Activated T-cell treated with anti-CD3 and anti-CD28 coated beads, Interleukin-2, amount 50 U/mL, for 72 hours (primary cell): ENCODE results near the gene CXCL5. TPM values are rescaled to one million over a fixed set of nuclear protein-coding genes. Genes with fewer than 3 reads are reported as not detected.
"Not testable (repeated sequence)": the region's sequence is repeated elsewhere in the genome, so short reads cannot be mapped to it uniquely, and the experiment has no call there.

ENCODE experiments used
- ATAC-seq, 2 donors: fragments of 150-1000 bp; cut with Tn5 transposase; replicated peaks in 1 of 2; 2 replicates each; pipeline ENCODE4 v1.10.0; 2021; ENCODE audit warnings: moderate library complexity in 2 of 2, mild to moderate bottlenecking in 1 of 2
- DNase-seq, 2 donors: peaks; one replicate each; pipeline ENCODE4 v3.0.0; 2021 to 2022; ENCODE audit warnings: mixed read lengths in 1 of 2
- H3K27ac Mint-ChIP-seq: one replicate; pipeline ENCODE4 v1.8.0; 2022; ENCODE audit warnings: mild to moderate bottlenecking, moderate library complexity, mixed read lengths
- H3K27me3 Mint-ChIP-seq: one replicate; pipeline ENCODE4 v1.8.0; 2022; ENCODE audit warnings: low read depth, mixed read lengths
- H3K36me3 Mint-ChIP-seq, 2 donors: one replicate each; pipeline ENCODE4 v1.8.0; 2022; ENCODE audit warnings: mixed read lengths in 2 of 2, mild to moderate bottlenecking in 1 of 2; ENCODE audit not compliant: insufficient read depth in 2 of 2
- H3K4me1 Mint-ChIP-seq: one replicate; pipeline ENCODE4 v1.8.0; 2022; ENCODE audit warnings: low read depth, mixed read lengths
- H3K4me3 Mint-ChIP-seq, 2 donors: one replicate each; pipeline ENCODE4 v1.8.0; 2022; ENCODE audit warnings: mild to moderate bottlenecking in 2 of 2, mixed read lengths in 2 of 2, moderate library complexity in 2 of 2
- H3K9me3 Mint-ChIP-seq, 2 donors: one replicate each; pipeline ENCODE4 v1.8.0; 2022; ENCODE audit warnings: mixed read lengths in 2 of 2
- total RNA-seq, 2 donors: library from RNA; stranded (reverse); gene quantifications; one replicate each; pipeline ENCODE4 v1.2.3, GENCODE V29; 2022

CXCL5 gene
- total RNA-seq, 2 donors from 2014 or later, result not detected

GRCh38 chr4:73979407-73979957, 19.0 kb downstream of the CXCL5 start:
- DNase-seq, result no peak
- H3K4me3 Mint-ChIP-seq, result no peak overlapping the region
- H3K27ac Mint-ChIP-seq, result no peak overlapping the region
- no peaks in the 10 kb centered on the region for H3K36me3 Mint-ChIP-seq
- H3K4me1 Mint-ChIP-seq, result no peaks in the 10 kb centered on the region
- H3K9me3 Mint-ChIP-seq, result peaks cover 3 to 8% of the 10 kb centered on the region in 2 donors
- no peak for ATAC-seq
- peaks cover 21% of the 10 kb centered on the region for H3K27me3 Mint-ChIP-seq

DNA sequence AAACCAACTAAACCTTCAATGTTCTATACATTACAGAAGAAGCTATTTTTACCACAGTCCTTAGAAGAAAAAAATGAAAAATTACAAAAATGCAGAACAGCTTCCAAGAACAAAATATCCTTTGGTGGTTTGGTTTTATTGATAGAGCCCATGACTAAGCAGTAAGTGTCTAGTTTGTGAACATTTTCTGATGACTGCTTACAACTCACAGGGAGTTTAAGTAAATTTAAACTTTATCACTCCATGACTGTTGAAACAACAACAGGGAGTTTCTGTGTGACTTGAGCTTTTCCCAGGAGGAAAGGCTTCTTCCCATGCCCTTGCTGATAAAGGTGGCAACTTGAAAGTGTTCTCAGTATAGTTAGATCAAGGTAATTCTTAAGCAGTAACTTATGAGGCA, 19.6 kb downstream of the CXCL5 start:
- DNase-seq (no peak), ATAC-seq (no peak)
- H3K9me3 Mint-ChIP-seq, result peaks cover 3 to 8% of the 10 kb centered on the region in 2 donors
- H3K27ac Mint-ChIP-seq, result no peak overlapping the region
- H3K27me3 Mint-ChIP-seq, result peaks cover 21% of the 10 kb centered on the region
- H3K36me3 Mint-ChIP-seq, result no peaks in the 10 kb centered on the region
- no peaks in the 10 kb centered on the region for H3K4me1 Mint-ChIP-seq
- no peak overlapping the region for H3K4me3 Mint-ChIP-seq

DNA sequence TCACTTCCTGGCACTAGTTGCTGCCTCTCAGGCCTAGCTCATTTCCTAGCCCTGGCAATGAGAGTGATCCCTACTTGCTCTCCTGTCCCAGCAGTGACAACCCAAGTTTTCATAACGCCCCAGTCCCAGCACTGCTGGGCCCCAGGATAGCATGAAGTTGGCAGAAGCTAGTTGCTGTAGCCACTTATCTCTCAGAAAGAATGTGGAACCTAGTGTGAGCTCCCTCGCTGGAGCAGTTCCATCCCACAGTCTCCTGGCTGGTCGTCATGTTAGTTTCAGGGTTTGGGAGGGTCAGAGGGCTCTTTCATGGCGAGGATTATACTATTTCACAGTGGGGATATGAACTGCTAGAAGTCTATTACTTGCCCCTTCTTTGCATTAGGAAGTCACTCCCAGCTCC, 21.8 kb downstream of the CXCL5 start:
- H3K27me3 Mint-ChIP-seq, result peaks cover 15% of the 10 kb centered on the region
- no peaks in the 10 kb centered on the region for H3K36me3 Mint-ChIP-seq
- H3K9me3 Mint-ChIP-seq, result peaks cover 5 to 8% of the 10 kb centered on the region in 2 donors
- H3K4me1 Mint-ChIP-seq, result no peaks in the 10 kb centered on the region
- DNase-seq (no peak), ATAC-seq (no peak)
- no peak overlapping the region for H3K4me3 Mint-ChIP-seq
- H3K27ac Mint-ChIP-seq, result no peak overlapping the region

DNA sequence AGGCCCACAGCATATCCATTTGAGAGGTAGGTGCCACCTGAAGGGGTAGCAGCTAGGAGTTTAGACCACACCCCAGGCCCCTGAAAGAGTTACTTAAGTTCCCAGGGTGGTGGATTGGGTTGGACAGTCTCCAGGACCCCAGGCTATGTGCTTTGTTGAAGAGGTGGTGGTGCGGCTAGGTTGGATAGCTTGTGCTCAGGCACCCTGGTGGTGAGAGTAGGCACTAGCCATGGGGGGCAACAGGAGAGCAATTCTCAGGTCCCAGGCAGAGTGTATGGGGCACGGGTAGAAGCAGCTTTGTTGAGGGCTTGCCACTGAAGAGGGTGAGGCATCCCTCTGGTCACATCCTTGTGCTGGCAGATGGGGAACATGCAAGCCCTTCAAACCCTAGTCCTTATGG, 22.3 kb downstream of the CXCL5 start:
- ATAC-seq (no peak), DNase-seq (no peak)
- Mint-ChIP-seq H3K27me3 (peaks cover 13% of the 10 kb centered on the region), H3K9me3 (peaks cover 7 to 8% of the 10 kb centered on the region in 2 donors), H3K36me3 (no peaks in the 10 kb centered on the region), H3K4me3 (no peak overlapping the region), H3K4me1 (no peaks in the 10 kb centered on the region), H3K27ac (no peak overlapping the region)

GRCh38 chr4:73974352-73974751, 24.1 kb downstream of the CXCL5 start:
- no peak for DNase-seq
- Mint-ChIP-seq H3K4me3 (no peak overlapping the region), H3K27ac (no peak overlapping the region), H3K9me3 (peaks cover 10 to 11% of the 10 kb centered on the region in 2 donors), H3K27me3 (no peaks in the 10 kb centered on the region), H3K36me3 (peaks cover 0 to 2% of the 10 kb centered on the region in 2 donors), H3K4me1 (no peaks in the 10 kb centered on the region)
- no peak for ATAC-seq

GRCh38 chr4:73970945-73971344, 27.5 kb downstream of the CXCL5 start:
- H3K4me1 Mint-ChIP-seq, result no peaks in the 10 kb centered on the region
- peaks cover 0 to 3% of the 10 kb centered on the region in 2 donors for H3K36me3 Mint-ChIP-seq
- no peaks in the 10 kb centered on the region for H3K27me3 Mint-ChIP-seq
- no peak overlapping the region for H3K4me3 Mint-ChIP-seq
- no peak for DNase-seq
- ATAC-seq, result no peak
- H3K27ac Mint-ChIP-seq, result no peak overlapping the region
- H3K9me3 Mint-ChIP-seq, result peaks cover 8 to 10% of the 10 kb centered on the region in 2 donors

GRCh38 chr4:73970011-73970410, 28.5 kb downstream of the CXCL5 start:
- no peaks in the 10 kb centered on the region for H3K27me3 Mint-ChIP-seq
- no peak overlapping the region for H3K27ac Mint-ChIP-seq
- DNase-seq (no peak), ATAC-seq (no peak)
- H3K4me3 Mint-ChIP-seq, result no peak overlapping the region
- no peaks in the 10 kb centered on the region for H3K4me1 Mint-ChIP-seq
- H3K36me3 Mint-ChIP-seq, result peaks cover 0 to 3% of the 10 kb centered on the region in 2 donors
- peaks cover 5 to 8% of the 10 kb centered on the region in 2 donors for H3K9me3 Mint-ChIP-seq

DNA sequence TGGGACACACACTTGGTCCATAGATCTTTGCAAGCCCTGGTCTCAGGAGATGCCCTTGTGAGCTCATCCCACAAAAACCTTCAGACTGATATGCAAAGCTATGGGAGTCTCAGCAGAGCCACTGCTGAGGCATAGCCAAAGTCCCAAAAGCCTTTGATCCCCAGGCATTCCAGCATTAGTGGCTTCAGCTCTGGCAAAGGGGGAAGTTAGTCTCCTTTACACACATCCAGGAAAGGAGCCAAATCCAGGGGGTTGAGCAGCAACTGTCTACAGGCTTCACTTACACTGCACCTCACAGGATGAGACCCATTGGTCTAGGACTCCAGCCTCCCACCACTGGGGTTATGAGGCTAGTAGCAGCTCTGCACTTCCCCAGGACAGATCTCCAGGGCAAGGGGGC, 30.6 kb downstream of the CXCL5 start:
- H3K27ac Mint-ChIP-seq, result no peak overlapping the region
- H3K36me3 Mint-ChIP-seq, result peaks cover 0 to 3% of the 10 kb centered on the region in 2 donors
- H3K9me3 Mint-ChIP-seq, result peaks cover 5 to 10% of the 10 kb centered on the region in 2 donors
- ATAC-seq, result no peak
- no peak for DNase-seq
- no peaks in the 10 kb centered on the region for H3K27me3 Mint-ChIP-seq
- H3K4me3 Mint-ChIP-seq, result no peak overlapping the region
- no peaks in the 10 kb centered on the region for H3K4me1 Mint-ChIP-seq

DNA sequence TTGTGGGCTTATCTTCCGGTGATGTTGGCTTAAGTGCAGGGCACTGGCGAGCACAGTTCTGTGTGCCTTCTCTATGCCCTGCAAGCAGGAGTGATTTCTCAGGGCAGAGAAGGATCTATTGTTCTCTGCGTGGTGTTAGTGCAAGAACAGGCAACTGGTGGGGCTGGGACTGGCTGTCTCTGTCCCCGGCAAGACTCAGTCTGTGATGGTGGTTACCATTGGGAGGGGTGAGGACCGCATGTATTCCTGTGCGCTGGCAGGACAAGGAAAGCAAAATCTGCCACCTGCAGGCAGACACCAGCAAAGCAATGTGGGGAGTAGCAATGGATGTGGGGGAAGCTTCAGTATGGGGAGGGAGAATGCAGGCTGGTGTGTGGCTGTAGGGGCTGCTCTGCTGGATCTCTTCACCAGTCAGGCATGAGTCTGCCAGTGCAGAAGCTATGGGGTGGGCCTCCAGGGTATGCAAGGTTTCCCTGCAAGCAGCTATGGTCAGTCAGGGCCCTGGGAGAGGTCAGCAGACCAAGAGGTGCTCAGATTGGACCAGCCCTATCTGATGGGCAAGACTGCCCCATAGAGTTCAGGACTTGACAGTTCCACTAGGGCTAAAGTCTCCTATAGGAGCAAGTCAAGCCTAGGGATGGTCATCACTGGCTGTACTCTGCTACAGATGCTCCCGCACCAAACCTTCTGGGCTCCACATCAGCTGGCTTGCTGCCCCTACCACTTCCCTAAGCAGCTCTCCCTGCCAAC, 33.4 kb downstream of the CXCL5 start:
- H3K36me3 Mint-ChIP-seq, result peaks cover 0 to 8% of the 10 kb centered on the region in 2 donors
- H3K4me1 Mint-ChIP-seq, result no peaks in the 10 kb centered on the region
- peaks cover 7 to 9% of the 10 kb centered on the region in 2 donors for H3K9me3 Mint-ChIP-seq
- no peak overlapping the region for H3K27ac Mint-ChIP-seq
- ATAC-seq (no peak), DNase-seq (no peak)
- no peaks in the 10 kb centered on the region for H3K27me3 Mint-ChIP-seq
- no peak overlapping the region for H3K4me3 Mint-ChIP-seq

DNA sequence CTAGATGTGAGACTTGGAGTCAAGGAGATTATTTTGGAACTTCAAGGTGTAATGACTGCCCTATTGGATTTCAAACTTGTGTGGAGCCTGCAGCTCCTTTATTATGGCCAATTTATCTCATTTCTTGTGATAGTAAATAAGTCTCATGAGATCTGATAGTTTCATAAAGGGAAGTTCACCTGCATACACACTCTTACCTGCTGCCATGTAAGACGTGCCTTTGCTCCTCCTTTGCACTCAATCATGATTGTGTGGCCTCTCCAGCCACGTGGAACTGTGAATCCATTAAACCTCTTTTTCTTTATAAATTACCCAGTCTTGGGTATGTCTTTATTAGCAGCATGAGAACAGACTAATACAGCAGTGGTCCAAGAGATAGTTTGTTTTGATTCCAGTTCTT, 35.8 kb downstream of the CXCL5 start:
- peaks cover 10 to 12% of the 10 kb centered on the region in 2 donors for H3K9me3 Mint-ChIP-seq
- no peak for ATAC-seq
- H3K4me1 Mint-ChIP-seq, result no peaks in the 10 kb centered on the region
- H3K27ac Mint-ChIP-seq, result no peak overlapping the region
- no peak overlapping the region for H3K4me3 Mint-ChIP-seq
- no peak for DNase-seq
- peaks cover 0 to 6% of the 10 kb centered on the region in 2 donors for H3K36me3 Mint-ChIP-seq
- no peaks in the 10 kb centered on the region for H3K27me3 Mint-ChIP-seq

GRCh38 chr4:73959041-73959440, 39.4 kb downstream of the CXCL5 start:
- Mint-ChIP-seq H3K36me3 (peaks cover 3 to 14% of the 10 kb centered on the region in 2 donors), H3K9me3 (peaks cover 13 to 14% of the 10 kb centered on the region in 2 donors)
- H3K27me3 Mint-ChIP-seq, H3K4me1 Mint-ChIP-seq, H3K27ac Mint-ChIP-seq, ATAC-seq, DNase-seq, H3K4me3 Mint-ChIP-seq: not testable (repeated sequence)

GRCh38 chr4:73952352-73952751, 46.1 kb downstream of the CXCL5 start:
- Mint-ChIP-seq H3K27me3 (no peaks in the 10 kb centered on the region), H3K9me3 (peaks cover 2 to 6% of the 10 kb centered on the region in 2 donors)

DNA sequence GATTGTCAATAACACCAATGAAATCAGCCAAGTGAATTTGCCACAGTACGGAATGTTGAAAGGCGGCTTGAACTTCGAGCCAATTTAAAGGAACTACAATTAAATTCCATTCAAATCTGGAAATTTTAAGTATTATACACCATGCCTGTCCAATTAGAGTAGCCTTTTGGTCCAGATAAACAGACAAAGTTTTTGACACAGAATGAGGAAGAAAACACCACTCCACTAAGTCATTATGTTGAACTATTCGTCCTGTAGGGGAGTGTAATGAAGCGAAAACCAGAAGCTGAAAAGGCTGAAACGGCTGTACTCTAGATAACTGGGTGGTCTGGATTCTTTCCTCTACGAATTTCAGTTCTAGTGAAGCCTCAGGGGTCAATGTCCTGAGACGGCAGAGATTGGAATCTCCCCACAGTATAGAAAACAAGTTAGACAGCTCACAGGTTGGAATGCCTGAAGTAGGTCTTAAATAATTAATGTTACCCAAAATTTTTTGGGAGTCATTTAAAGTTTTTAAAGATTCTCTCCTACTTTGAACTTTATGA, 48.0 kb downstream of the CXCL5 start:
- H3K4me3 Mint-ChIP-seq, H3K9me3 Mint-ChIP-seq, H3K36me3 Mint-ChIP-seq, ATAC-seq, H3K27ac Mint-ChIP-seq, H3K4me1 Mint-ChIP-seq, DNase-seq: not testable (repeated sequence)
- peaks cover 14% of the 10 kb centered on the region for H3K27me3 Mint-ChIP-seq

More at GRCh38 chr4:73952352-73952751, 46.1 kb downstream of the CXCL5 start:
- Mint-ChIP-seq H3K4me1 (no peaks in the 10 kb centered on the region), H3K27ac (no peak overlapping the region), H3K4me3 (no peak overlapping the region), H3K36me3 (peaks cover under 1 to 5% of the 10 kb centered on the region in 2 donors)
- no peak for DNase-seq
- no peak for ATAC-seq
